ENCODE results near the gene SENP1. TPM values are rescaled to one million over a fixed set of nuclear protein-coding genes. Genes with fewer than 3 reads are reported as not detected.

The SENP1 gene
- total and polyA plus RNA-seq, 2 experiments from 2014 or later = 8.6 to 27.7 TPM

DNA sequence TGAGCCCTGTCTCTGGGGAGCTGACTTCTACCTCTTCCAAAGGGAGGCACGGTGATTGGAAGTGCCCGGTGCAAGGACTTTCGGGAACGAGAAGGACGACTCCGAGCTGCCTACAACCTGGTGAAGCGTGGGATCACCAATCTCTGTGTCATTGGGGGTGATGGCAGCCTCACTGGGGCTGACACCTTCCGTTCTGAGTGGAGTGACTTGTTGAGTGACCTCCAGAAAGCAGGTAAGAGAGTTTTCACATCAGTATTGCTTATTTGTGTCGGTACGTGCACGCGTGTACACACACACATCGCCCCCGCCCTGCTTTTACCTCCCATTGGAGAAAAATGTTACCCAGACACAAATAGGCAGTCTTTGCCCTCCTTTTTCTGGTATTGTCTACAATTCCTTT, 26.9 kb upstream of the SENP1 start (continued):
- no peak for TF ChIP-seq REST (IDR thresholded peaks at IDR 0.05; ENCODE audit: unreplicated experiment)
- no peak for TF ChIP-seq ZNF114 (CRISPR knock-in tag; IDR thresholded peaks at IDR 0.05)
- TF ChIP-seq, protein P1, sequence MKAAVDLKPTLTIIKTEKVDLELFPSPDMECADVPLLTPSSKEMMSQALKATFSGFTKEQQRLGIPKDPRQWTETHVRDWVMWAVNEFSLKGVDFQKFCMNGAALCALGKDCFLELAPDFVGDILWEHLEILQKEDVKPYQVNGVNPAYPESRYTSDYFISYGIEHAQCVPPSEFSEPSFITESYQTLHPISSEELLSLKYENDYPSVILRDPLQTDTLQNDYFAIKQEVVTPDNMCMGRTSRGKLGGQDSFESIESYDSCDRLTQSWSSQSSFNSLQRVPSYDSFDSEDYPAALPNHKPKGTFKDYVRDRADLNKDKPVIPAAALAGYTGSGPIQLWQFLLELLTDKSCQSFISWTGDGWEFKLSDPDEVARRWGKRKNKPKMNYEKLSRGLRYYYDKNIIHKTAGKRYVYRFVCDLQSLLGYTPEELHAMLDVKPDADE (IDR thresholded peaks at IDR 0.05) = no peak
- no peak for TF ChIP-seq CREB1 (CRISPR knock-in tag; IDR thresholded peaks at IDR 0.05; ENCODE audit: low read depth)
- TF ChIP-seq, protein P2, sequence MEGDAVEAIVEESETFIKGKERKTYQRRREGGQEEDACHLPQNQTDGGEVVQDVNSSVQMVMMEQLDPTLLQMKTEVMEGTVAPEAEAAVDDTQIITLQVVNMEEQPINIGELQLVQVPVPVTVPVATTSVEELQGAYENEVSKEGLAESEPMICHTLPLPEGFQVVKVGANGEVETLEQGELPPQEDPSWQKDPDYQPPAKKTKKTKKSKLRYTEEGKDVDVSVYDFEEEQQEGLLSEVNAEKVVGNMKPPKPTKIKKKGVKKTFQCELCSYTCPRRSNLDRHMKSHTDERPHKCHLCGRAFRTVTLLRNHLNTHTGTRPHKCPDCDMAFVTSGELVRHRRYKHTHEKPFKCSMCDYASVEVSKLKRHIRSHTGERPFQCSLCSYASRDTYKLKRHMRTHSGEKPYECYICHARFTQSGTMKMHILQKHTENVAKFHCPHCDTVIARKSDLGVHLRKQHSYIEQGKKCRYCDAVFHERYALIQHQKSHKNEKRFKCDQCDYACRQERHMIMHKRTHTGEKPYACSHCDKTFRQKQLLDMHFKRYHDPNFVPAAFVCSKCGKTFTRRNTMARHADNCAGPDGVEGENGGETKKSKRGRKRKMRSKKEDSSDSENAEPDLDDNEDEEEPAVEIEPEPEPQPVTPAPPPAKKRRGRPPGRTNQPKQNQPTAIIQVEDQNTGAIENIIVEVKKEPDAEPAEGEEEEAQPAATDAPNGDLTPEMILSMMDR (conservative IDR thresholded peaks at IDR 0.05; ENCODE audit: low read depth in 2 of 2) = no peak

DNA sequence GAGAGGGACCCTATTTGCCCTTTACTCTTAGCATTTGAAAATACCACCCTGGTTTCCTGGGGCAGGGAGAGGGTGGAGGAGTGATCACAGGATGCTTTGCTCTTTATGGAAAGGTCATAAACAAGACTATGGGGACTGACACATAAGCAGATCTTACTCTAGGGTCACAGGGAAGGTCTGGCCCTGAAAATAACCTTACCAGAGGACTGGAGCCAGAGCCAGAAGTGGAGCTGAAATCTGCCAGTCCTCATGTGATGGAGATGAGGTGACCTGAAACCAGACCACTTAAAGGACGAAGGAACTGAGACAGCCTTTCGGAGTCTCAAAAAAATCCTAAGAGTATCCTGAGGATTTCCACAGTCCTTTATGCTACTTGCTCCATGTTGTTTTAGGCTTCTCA, 25.6 kb upstream of the SENP1 start:
- no peaks in the 10 kb centered on the region for H3K9me3 Mint-ChIP-seq
- no peaks in the 10 kb centered on the region for H3K9me2 ChIP-seq (ENCODE audit: insufficient read depth)
- H3K4me3 ChIP-seq = no peak overlapping the region
- no peak overlapping the region for H3K27ac ChIP-seq (ENCODE audit: low read depth)
- ATAC-seq = no peak
- no peak overlapping the region for H3K27ac Mint-ChIP-seq
- H3K4me2 ChIP-seq = no peak overlapping the region
- H4K20me1 ChIP-seq (replicated peaks; ENCODE audit: insufficient read depth) = peaks cover 3% of the 10 kb centered on the region; the same call in 1 of the 2 replicates
- H3K79me2 ChIP-seq (replicated peaks; ENCODE audit: insufficient read depth) = no peaks in the 10 kb centered on the region
- no peak for TF ChIP-seq EZH2phosphoT487 (IDR thresholded peaks at IDR 0.05; ENCODE audit: unreplicated experiment)
- TF ChIP-seq, protein P2 (conservative IDR thresholded peaks at IDR 0.05; ENCODE audit: low read depth in 2 of 2) = no peak
- TF ChIP-seq, protein P3, sequence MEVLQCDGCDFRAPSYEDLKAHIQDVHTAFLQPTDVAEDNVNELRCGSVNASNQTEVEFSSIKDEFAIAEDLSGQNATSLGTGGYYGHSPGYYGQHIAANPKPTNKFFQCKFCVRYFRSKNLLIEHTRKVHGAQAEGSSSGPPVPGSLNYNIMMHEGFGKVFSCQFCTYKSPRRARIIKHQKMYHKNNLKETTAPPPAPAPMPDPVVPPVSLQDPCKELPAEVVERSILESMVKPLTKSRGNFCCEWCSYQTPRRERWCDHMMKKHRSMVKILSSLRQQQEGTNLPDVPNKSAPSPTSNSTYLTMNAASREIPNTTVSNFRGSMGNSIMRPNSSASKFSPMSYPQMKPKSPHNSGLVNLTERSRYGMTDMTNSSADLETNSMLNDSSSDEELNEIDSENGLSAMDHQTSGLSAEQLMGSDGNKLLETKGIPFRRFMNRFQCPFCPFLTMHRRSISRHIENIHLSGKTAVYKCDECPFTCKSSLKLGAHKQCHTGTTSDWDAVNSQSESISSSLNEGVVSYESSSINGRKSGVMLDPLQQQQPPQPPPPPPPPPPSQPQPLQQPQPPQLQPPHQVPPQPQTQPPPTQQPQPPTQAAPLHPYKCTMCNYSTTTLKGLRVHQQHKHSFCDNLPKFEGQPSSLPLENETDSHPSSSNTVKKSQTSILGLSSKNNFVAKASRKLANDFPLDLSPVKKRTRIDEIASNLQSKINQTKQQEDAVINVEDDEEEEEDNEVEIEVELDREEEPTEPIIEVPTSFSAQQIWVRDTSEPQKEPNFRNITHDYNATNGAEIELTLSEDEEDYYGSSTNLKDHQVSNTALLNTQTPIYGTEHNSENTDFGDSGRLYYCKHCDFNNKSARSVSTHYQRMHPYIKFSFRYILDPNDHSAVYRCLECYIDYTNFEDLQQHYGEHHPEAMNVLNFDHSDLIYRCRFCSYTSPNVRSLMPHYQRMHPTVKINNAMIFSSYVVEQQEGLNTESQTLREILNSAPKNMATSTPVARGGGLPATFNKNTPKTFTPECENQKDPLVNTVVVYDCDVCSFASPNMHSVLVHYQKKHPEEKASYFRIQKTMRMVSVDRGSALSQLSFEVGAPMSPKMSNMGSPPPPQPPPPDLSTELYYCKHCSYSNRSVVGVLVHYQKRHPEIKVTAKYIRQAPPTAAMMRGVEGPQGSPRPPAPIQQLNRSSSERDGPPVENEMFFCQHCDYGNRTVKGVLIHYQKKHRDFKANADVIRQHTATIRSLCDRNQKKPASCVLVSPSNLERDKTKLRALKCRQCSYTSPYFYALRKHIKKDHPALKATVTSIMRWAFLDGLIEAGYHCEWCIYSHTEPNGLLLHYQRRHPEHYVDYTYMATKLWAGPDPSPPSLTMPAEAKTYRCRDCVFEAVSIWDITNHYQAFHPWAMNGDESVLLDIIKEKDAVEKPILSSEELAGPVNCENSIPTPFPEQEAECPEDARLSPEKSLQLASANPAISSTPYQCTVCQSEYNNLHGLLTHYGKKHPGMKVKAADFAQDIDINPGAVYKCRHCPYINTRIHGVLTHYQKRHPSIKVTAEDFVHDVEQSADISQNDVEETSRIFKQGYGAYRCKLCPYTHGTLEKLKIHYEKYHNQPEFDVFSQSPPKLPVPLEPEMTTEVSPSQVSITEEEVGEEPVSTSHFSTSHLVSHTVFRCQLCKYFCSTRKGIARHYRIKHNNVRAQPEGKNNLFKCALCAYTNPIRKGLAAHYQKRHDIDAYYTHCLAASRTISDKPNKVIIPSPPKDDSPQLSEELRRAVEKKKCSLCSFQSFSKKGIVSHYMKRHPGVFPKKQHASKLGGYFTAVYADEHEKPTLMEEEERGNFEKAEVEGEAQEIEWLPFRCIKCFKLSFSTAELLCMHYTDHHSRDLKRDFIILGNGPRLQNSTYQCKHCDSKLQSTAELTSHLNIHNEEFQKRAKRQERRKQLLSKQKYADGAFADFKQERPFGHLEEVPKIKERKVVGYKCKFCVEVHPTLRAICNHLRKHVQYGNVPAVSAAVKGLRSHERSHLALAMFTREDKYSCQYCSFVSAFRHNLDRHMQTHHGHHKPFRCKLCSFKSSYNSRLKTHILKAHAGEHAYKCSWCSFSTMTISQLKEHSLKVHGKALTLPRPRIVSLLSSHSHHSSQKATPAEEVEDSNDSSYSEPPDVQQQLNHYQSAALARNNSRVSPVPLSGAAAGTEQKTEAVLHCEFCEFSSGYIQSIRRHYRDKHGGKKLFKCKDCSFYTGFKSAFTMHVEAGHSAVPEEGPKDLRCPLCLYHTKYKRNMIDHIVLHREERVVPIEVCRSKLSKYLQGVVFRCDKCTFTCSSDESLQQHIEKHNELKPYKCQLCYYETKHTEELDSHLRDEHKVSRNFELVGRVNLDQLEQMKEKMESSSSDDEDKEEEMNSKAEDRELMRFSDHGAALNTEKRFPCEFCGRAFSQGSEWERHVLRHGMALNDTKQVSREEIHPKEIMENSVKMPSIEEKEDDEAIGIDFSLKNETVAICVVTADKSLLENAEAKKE (CRISPR knock-in tag; IDR thresholded peaks at IDR 0.05) = no peak
- no peak for TF ChIP-seq POLR2AphosphoS5 (IDR thresholded peaks at IDR 0.05; ENCODE audit: low read depth)
- no peak for DNase-seq (ENCODE audit: low spot score)
- no peaks in the 10 kb centered on the region for H3K27me3 Mint-ChIP-seq (ENCODE audit: insufficient read depth, low read depth, poor library complexity)
- H2AFZ ChIP-seq = no peak overlapping the region
- H3F3A ChIP-seq (replicated peaks; ENCODE audit: low read depth) = no peaks in the 10 kb centered on the region
- H3K36me3 ChIP-seq (ENCODE audit: insufficient read depth) = peaks cover 45% of the 10 kb centered on the region
- H3K4me3 Mint-ChIP-seq = no peak overlapping the region
- H3K4me1 ChIP-seq (ENCODE audit: insufficient read depth) = no peaks in the 10 kb centered on the region
- H3K4me1 Mint-ChIP-seq = no peaks in the 10 kb centered on the region
- H3K27me3 ChIP-seq (ENCODE audit: insufficient read depth) = no peaks in the 10 kb centered on the region
- H3K36me3 Mint-ChIP-seq (ENCODE audit: low read depth) = peaks cover 70% of the 10 kb centered on the region
